ENCODE data around the gene EIF2S1.

The EIF2S1 gene

DNA sequence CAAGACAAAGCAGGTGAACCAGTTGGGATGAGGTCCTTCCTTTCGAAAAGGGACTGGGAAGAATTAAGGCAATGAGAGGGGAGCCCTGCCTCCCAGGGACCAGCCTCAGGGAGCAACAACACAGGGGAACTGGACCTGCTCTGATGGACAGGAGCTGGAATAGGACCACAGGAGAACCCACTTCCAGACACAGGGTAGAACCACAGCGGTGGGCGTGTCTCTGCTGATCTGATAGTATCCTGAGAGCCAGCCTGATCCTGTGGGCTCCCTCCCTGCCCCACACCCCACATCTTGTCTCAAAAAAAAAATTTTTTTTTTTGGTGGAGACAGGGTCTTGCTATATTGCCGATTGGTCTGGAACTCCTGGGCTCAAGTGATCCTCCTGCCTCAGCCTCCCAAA lies 65.5 kb downstream of the EIF2S1 start:
- DNase-seq (ENCODE audit: low read depth) = no peak
- TF ChIP-seq, protein P1, sequence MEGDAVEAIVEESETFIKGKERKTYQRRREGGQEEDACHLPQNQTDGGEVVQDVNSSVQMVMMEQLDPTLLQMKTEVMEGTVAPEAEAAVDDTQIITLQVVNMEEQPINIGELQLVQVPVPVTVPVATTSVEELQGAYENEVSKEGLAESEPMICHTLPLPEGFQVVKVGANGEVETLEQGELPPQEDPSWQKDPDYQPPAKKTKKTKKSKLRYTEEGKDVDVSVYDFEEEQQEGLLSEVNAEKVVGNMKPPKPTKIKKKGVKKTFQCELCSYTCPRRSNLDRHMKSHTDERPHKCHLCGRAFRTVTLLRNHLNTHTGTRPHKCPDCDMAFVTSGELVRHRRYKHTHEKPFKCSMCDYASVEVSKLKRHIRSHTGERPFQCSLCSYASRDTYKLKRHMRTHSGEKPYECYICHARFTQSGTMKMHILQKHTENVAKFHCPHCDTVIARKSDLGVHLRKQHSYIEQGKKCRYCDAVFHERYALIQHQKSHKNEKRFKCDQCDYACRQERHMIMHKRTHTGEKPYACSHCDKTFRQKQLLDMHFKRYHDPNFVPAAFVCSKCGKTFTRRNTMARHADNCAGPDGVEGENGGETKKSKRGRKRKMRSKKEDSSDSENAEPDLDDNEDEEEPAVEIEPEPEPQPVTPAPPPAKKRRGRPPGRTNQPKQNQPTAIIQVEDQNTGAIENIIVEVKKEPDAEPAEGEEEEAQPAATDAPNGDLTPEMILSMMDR (IDR thresholded peaks at IDR 0.05; ENCODE audit: low read depth, low read length, missing control alignments) = no peak
- no peak overlapping the region for H3K4me3 ChIP-seq (ENCODE audit: low read depth, low read length)

DNA sequence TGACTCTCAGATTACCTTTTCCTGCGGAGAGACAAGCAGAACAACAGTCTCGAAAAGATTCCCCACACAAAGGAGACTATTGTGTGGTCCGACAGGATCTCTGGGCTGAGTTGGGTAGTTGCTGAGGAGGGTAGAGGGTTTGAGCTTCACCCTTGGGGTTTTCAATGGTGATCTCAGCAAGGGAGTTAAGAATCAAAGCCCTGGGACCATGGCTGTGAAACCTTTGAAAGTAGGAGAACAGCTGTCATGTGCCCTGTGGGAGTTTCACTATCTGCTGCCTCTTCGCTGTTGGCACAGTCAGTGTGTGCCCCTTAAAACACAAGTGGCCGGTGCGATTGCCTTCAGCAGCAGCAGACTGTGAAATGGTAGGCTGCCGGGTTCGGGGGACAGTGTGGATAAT lies 66.0 kb downstream of the EIF2S1 start:
- H3K4me3 ChIP-seq (ENCODE audit: low read depth, low read length) = no peak overlapping the region
- TF ChIP-seq, protein P1 (IDR thresholded peaks at IDR 0.05; ENCODE audit: low read depth, low read length, missing control alignments) = no peak
- no peak for DNase-seq (ENCODE audit: low read depth)

DNA sequence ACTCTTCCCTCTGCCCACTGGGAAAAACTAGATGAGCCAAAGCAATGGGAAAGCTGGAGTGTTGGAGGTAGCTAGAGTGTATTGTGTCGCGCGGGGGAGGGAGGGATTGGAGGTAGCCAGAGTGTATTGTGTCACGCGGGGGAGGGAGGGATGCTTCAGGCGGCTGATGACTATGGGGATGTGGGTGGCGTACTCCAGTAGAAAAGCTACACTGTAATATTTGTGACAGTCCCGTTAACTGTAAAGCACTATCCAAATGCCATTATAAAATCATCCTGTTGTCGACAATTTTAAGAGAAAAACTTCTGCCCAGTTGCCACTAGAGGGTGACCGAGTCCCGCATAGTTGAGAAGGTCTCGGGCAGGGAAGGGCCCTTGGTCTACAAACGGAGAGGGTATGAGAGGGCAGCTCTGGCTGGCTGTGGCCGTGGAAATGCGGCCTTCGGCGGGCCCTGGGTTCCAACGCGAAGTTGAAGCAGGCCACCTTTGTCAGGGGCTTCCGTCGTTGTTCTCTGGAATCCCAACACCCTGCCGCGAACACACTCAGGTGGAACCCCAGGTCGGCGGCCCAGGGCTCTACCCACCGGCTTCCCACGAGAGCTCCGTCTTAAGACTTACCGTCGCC lies 67.0 kb downstream of the EIF2S1 start:
- DNase-seq (ENCODE audit: low read depth) = peak; percentile 55
- TF ChIP-seq, protein P1 (IDR thresholded peaks at IDR 0.05; ENCODE audit: low read depth, low read length, missing control alignments) = peak; percentile 83
- H3K4me3 ChIP-seq (ENCODE audit: low read depth, low read length) = no peak overlapping the region

DNA sequence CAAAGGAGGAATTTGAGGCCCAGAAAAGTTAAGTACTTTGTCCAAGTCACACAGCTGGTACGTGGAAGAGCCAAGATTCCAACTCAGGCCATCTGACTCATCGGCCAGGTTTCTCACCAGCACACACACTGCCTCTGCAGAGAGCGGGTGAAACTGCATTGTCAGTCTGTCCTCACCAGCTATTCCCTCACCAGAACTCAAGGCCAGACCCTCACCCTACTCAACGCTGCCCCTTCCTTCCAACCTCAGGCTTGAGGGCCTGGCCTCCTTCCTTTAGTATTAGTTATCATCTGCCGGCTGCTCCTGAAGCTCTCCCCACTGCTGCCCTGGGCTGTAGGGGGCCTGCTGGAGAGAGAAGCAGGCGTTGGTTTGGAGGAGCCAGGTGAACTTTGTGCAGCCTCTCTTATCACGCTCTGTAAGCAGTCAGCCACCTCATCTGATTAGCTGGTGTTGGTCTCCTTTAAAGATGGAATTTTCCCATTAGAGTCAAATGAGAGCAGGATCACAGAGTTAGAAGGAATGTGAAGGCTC lies 68.4 kb downstream of the EIF2S1 start:
- TF ChIP-seq, protein P1 (IDR thresholded peaks at IDR 0.05; ENCODE audit: low read depth, low read length, missing control alignments) = no peak
- H3K4me3 ChIP-seq (ENCODE audit: low read depth, low read length) = no peak overlapping the region
- DNase-seq (ENCODE audit: low read depth) = no peak

DNA sequence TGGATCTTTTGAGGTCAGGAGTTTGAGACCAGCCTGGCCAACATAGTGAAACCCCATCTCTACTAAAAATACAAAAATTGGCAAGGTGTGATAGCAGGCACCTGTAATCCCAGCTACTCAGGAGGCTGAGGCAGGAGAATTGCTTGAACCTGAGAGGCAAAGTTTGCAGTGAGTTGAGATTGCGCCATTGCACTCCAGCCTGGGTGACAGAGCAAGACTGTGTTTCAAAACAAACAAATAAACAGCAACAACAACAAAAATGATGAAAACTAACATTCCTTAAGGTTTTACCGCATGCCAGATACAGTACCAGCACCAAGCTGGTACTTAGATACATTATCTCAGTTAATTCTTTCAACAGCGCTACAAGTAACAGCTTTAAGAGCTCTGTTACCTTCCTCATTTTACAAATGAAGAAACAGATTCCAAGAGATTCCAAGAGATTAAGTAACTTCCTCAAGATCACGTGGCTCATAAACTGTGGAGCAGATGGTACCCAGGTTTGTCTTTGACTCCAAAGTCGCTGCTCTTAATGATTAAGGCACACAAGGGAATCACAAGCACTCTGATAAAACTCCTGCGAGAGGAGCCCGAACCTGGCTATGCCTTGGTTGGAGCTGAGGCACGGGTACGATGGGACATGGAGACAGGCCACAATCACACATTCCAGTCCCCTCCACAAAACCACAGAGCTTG lies 69.5 kb downstream of the EIF2S1 start:
- no peak for DNase-seq (ENCODE audit: low read depth)
- no peak overlapping the region for H3K4me3 ChIP-seq (ENCODE audit: low read depth, low read length)
- TF ChIP-seq, protein P1 (IDR thresholded peaks at IDR 0.05; ENCODE audit: low read depth, low read length, missing control alignments) = no peak

DNA sequence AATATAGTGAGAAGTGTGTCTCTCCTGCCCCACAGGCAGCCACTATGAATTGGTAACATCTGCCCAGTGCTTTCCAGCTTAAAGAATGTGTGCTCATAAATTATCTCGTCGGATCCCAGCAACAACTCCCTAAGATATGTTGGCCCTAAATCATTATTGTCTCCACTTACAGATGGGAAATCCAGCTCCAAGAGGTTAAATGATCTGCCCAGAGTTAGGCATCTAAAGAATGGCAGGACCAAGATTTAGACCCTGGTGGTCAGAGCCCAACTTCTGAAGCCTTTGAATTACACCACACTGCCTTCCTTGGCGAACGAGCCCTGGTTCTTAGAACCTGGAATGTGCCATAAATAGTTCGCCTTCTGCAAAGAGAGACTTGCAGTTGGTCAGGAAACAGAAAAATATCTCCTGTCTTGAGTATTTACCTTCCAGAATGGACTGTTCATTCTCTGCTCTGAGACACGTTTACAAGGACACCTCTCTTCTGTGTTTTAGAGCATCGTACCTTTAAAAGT lies 72.0 kb downstream of the EIF2S1 start:
- no peak for DNase-seq (ENCODE audit: low read depth)
- no peak overlapping the region for H3K4me3 ChIP-seq (ENCODE audit: low read depth, low read length)
- TF ChIP-seq, protein P1 (IDR thresholded peaks at IDR 0.05; ENCODE audit: low read depth, low read length, missing control alignments) = no peak

Measured in GM12864 (cell line).